ENCODE data around the gene SERPINA10.
"Not testable (repeated sequence)": the region's sequence is repeated elsewhere in the genome, so short reads cannot be mapped to it uniquely, and the experiment has no call there.

SERPINA10 gene

DNA sequence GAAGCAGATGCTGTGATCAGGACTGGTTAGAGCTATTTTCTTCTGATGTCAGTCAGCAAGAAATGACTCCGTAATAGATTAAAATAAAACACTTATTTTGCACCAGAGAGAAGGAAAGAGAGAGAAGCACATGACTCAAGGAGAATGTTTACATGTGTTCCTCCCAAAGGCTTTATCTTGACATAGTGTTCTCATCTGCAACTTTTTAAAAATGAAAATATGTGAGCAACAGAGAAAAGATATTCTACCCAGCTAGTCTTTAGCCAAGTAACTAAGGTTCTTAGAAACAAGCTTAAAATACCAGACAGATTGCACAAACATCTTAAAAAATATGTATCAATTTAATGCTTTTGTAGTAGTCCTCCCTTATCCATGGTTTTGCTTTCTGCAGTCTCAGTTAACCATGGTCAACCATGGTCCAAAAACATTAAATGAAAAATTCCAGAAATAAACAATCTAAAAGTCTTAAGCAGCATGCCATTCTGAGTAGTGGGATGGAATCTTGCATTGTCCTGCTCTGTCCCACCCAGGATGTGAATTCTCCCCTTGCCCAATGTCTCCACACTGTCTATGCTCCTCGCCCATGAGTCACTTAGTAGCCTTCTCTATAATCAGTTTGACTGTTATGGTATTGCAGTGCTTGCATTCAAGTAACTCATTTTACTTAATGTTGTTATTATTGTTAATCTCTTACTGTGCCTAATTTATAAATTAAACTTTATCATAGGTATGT lies 9.9 kb downstream of the SERPINA10 start:
- DNase-seq = no peak

DNA sequence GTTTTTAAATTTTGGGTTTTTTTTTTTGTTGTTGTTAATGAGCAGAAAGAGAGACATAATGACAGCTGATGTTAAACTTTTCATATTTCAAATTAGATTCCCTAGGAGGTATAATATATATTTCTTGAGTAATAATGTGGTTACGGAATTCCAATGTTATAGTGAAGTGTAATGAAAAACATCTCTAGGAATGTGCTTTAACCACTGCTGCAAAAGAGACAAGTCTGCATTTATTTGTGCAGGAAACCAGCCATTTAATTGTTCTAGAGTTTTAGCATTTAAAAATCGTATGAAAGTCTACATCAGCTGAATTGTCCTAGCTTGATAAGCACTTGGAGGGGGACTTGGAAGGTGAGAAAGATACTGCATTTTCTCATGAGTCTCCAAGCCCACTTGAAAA lies 14.3 kb downstream of the SERPINA10 start:
- ATAC-seq = no peak

More for the DNA sequence above, 9.9 kb downstream of the SERPINA10 start:
- no peak for ATAC-seq

GRCh38 chr14:94276898-94277561 lies 16.0 kb downstream of the SERPINA10 start:
- not testable (repeated sequence) for DNase-seq, ATAC-seq

More for the DNA sequence above, 14.3 kb downstream of the SERPINA10 start:
- no peak for DNase-seq

GRCh38 chr14:94269156-94269555 lies 23.9 kb downstream of the SERPINA10 start:
- ATAC-seq (no peak), DNase-seq (no peak)

DNA sequence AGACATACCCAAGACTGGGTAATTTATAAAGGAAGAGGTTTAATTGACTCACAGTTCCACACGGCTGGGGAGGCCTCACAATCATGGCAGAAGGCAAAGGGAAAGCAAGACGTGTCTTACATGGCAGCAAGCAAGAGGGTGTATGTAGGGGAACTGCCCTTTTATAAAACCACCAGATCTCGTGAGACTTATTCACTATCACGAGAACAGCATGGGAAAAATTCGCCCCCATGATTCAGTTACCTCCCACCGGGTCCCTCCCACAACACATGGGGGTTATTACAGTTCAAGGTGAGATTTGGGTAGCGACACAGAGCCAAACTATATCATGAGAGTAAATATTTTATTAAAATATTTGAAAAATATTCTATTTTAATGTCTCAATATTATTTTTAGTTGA lies 24.5 kb downstream of the SERPINA10 start:
- ATAC-seq, DNase-seq: not testable (repeated sequence)

DNA sequence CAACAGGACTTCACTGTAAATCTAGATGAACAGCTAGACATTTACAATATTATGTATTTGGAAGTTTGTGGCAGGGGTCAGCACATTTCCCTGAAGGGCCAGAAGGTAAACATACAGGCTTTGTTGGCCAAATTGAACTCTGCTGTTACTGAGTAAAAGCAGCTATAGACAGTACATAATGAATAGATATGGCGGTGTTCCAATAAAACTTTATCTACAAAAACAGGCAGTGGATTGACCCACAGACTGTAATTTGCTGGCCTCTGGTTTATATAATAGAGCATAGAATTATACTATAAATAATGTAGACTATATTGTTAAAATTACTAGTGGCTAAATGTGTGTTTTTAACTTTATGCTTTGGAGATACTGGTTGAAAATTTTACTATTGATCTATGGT lies 25.7 kb downstream of the SERPINA10 start:
- DNase-seq = no peak
- no peak for ATAC-seq

DNA sequence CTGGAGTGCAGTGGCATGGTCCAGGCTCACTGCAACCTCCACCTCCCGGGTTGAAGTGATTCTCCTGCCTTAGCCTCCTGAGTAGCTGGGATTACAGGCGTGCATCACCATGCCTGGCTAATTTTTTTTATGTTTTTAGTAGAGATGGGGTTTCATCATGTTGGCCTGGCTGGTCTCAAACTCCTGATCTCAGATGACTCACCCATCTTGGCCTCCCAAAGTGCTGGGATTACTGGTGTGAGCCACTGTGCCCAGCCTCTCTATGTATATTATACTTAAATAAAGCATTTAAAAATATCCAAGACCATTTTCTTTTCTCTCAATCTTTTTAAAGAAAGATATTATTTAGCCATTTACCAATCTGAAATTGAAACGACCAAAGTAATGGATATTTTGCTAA lies 28.9 kb downstream of the SERPINA10 start:
- not testable (repeated sequence) for DNase-seq, ATAC-seq

DNA sequence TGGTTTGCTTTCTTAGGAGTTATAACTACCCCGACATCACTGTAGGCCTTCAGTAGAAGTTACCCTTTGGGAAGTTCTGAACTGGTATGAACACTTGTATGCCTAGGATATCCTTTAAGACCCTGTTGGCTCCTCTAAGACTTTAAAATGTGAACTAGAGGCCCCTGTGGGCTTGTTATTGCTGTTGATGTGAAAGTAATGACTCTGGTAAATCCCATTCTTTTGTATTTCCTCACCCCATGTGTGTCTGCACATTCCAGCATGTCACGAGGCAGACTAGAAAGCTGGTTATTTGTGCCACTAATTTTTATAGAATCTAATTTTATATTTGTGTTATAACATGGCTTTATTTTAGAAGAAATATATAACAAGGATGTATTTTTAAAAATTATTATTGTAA lies 48.9 kb downstream of the SERPINA10 start:
- ATAC-seq (no peak), DNase-seq (no peak)

DNA sequence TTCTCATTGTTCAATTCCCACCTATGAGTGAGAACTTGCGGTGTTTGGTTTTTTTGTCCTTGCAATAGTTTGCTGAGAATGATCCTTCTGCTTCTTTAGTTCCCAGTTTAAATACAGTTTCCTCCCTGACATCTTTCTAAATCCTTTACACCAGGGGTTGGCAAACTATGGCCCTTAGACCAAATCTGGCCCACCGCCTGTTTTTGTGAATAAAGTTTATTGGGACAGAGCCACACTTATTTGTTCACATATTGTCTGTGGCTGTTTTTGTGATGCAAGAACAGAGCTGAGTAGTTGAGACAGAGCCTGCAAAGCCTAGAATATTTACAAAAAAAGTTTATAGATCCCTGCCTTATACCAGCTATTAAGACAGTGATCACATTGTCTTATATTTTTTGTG lies 53.7 kb downstream of the SERPINA10 start:
- ATAC-seq = no peak
- no peak for DNase-seq

GRCh38 chr14:94237983-94238382 lies 55.1 kb downstream of the SERPINA10 start:
- ATAC-seq (no peak), DNase-seq (no peak)

- ATAC-seq = no peak
- no peak for DNase-seq
Measured at GRCh38 chr14:94237046-94237445, 56.0 kb downstream of the SERPINA10 start.
